ENCODE measurements around the gene PITPNB. TPM values are rescaled to one million over a fixed set of nuclear protein-coding genes. Genes with fewer than 3 reads are reported as not detected.

PITPNB gene
- polyA plus RNA-seq, 2 donors, result 22.1 to 39.8 TPM

GRCh38 chr22:27866135-27867084 is 52.6 kb downstream of the PITPNB start:
- Histone ChIP-seq H3K4me1 (ENCODE audit: control insufficient read depth in 2 of 2, insufficient read depth in 2 of 2, low read length in 1 of 2) (peaks cover 2 to 4% of the 10 kb centered on the region in 2 donors), H3K4me3 (ENCODE audit: low read depth in 1 of 2, low read length in 2 of 2) (no peak overlapping the region), H3K36me3 (ENCODE audit: control insufficient read depth in 2 of 2, insufficient read depth in 2 of 2, low read length in 1 of 2) (peaks cover 0 to 4% of the 10 kb centered on the region in 2 donors), H3K27me3 (ENCODE audit: control insufficient read depth in 1 of 2, insufficient read depth in 2 of 2, low read length in 2 of 2) (no peaks in the 10 kb centered on the region), H3K27ac (ENCODE audit: low read depth in 2 of 2, low read length in 1 of 2) (peak overlapping the region in 1 of 2 donors; percentile 93), H3K9me3 (ENCODE audit: control insufficient read depth in 2 of 2, insufficient read depth in 1 of 2, low read depth in 1 of 2, low read length in 1 of 2) (no peaks in the 10 kb centered on the region)
- WGBS, 2 donors, result 48 to 49% methylated on average over 7 of the region's 7 CpGs

DNA sequence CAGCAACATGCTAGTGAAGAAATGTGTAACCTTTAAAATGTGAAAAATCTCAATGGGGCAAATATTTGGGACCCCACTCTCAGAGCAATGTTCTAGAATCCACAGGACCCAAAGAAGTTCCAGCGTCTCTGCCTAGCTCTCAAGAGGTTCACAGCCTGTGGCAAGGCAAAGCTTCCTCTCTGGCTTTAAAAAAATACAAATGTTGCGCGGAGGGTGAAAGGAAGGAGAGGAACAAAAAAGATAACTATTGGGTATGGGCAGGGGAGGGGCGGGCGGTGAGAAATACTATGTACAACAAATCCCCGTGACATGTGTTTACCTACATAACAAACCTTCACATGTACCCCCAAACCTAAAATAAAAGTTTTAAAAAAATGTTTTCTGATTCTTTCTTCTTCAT is 53.6 kb downstream of the PITPNB start:
- Histone ChIP-seq H3K27me3 (ENCODE audit: control insufficient read depth in 1 of 2, insufficient read depth in 2 of 2, low read length in 2 of 2) (no peaks in the 10 kb centered on the region), H3K9me3 (ENCODE audit: control insufficient read depth in 2 of 2, insufficient read depth in 1 of 2, low read depth in 1 of 2, low read length in 1 of 2) (no peaks in the 10 kb centered on the region), H3K27ac (ENCODE audit: low read depth in 2 of 2, low read length in 1 of 2) (peak overlapping the region; percentile 68 to 71), H3K4me3 (ENCODE audit: low read depth in 1 of 2, low read length in 2 of 2) (no peak overlapping the region), H3K36me3 (ENCODE audit: control insufficient read depth in 2 of 2, insufficient read depth in 2 of 2, low read length in 1 of 2) (peaks cover 0 to 4% of the 10 kb centered on the region in 2 donors), H3K4me1 (ENCODE audit: control insufficient read depth in 2 of 2, insufficient read depth in 2 of 2, low read length in 1 of 2) (peaks cover 2 to 4% of the 10 kb centered on the region in 2 donors)
- WGBS, 2 donors, result 85 to 88% methylated on average over 6 of the region's 6 CpGs

- peaks cover 2 to 4% of the 10 kb centered on the region in 2 donors for H3K4me1 ChIP-seq (ENCODE audit: control insufficient read depth in 2 of 2, insufficient read depth in 2 of 2, low read length in 1 of 2)
- peak overlapping the region in 1 of 2 donors; percentile 21 for H3K27ac ChIP-seq (ENCODE audit: low read depth in 2 of 2, low read length in 1 of 2)
- no peaks in the 10 kb centered on the region for H3K27me3 ChIP-seq (ENCODE audit: control insufficient read depth in 1 of 2, insufficient read depth in 2 of 2, low read length in 2 of 2)
- no peaks in the 10 kb centered on the region for H3K9me3 ChIP-seq (ENCODE audit: control insufficient read depth in 2 of 2, insufficient read depth in 1 of 2, low read depth in 1 of 2, low read length in 1 of 2)
- WGBS, 2 donors, result 71 to 73% methylated on average over 2 of the region's 2 CpGs
- H3K4me3 ChIP-seq (ENCODE audit: low read depth in 1 of 2, low read length in 2 of 2), result no peak overlapping the region
- H3K36me3 ChIP-seq (ENCODE audit: control insufficient read depth in 2 of 2, insufficient read depth in 2 of 2, low read length in 1 of 2), result peaks cover 3 to 7% of the 10 kb centered on the region in 2 donors
Observed at GRCh38 chr22:27863556-27863955, 55.5 kb downstream of the PITPNB start.

- H3K4me3 ChIP-seq (ENCODE audit: low read depth in 1 of 2, low read length in 2 of 2), result no peak overlapping the region
- H3K27ac ChIP-seq (ENCODE audit: low read depth in 2 of 2, low read length in 1 of 2), result peak overlapping the region in 1 of 2 donors; percentile 21
- peaks cover 3 to 7% of the 10 kb centered on the region in 2 donors for H3K36me3 ChIP-seq (ENCODE audit: control insufficient read depth in 2 of 2, insufficient read depth in 2 of 2, low read length in 1 of 2)
- H3K4me1 ChIP-seq (ENCODE audit: control insufficient read depth in 2 of 2, insufficient read depth in 2 of 2, low read length in 1 of 2), result peaks cover 2 to 4% of the 10 kb centered on the region in 2 donors
- no peaks in the 10 kb centered on the region for H3K9me3 ChIP-seq (ENCODE audit: control insufficient read depth in 2 of 2, insufficient read depth in 1 of 2, low read depth in 1 of 2, low read length in 1 of 2)
- WGBS, 2 donors, result 90 to 96% methylated on average over 1 of the region's 1 CpG
- H3K27me3 ChIP-seq (ENCODE audit: control insufficient read depth in 1 of 2, insufficient read depth in 2 of 2, low read length in 2 of 2), result no peaks in the 10 kb centered on the region
Observed at GRCh38 chr22:27863001-27863400, 56.1 kb downstream of the PITPNB start.

GRCh38 chr22:27859336-27859735 is 59.7 kb downstream of the PITPNB start:
- Histone ChIP-seq H3K27me3 (ENCODE audit: control insufficient read depth in 1 of 2, insufficient read depth in 2 of 2, low read length in 2 of 2) (no peaks in the 10 kb centered on the region), H3K4me3 (ENCODE audit: low read depth in 1 of 2, low read length in 2 of 2) (no peak overlapping the region), H3K36me3 (ENCODE audit: control insufficient read depth in 2 of 2, insufficient read depth in 2 of 2, low read length in 1 of 2) (peaks cover 12 to 20% of the 10 kb centered on the region in 2 donors), H3K9me3 (ENCODE audit: control insufficient read depth in 2 of 2, insufficient read depth in 1 of 2, low read depth in 1 of 2, low read length in 1 of 2) (no peaks in the 10 kb centered on the region), H3K4me1 (ENCODE audit: control insufficient read depth in 2 of 2, insufficient read depth in 2 of 2, low read length in 1 of 2) (no peaks in the 10 kb centered on the region), H3K27ac (ENCODE audit: low read depth in 2 of 2, low read length in 1 of 2) (peak overlapping the region in 1 of 2 donors; percentile 60)
- WGBS, 2 donors, result 35 to 47% methylated on average over 2 of the region's 2 CpGs

DNA sequence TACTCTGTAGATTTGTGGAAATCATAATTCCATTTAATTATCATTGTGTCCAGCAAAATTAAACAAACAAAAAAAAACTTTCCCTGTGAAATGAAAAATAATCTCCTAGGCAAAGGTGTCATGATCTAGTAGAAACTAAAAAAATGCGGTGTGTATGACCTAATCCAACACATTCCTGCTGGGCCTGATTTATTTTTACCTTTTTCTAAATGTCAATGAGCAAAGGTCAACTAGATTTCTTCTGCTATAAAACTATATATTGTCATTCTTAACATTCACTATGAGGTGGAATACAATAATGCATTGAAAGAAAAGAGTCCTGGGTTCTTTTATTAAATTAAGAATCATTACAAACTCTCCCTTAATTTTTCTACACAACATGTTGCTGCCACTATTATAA is 60.4 kb downstream of the PITPNB start:
- H3K36me3 ChIP-seq (ENCODE audit: control insufficient read depth in 2 of 2, insufficient read depth in 2 of 2, low read length in 1 of 2), result peaks cover 12 to 20% of the 10 kb centered on the region in 2 donors
- no peaks in the 10 kb centered on the region for H3K27me3 ChIP-seq (ENCODE audit: control insufficient read depth in 1 of 2, insufficient read depth in 2 of 2, low read length in 2 of 2)
- H3K4me3 ChIP-seq (ENCODE audit: low read depth in 1 of 2, low read length in 2 of 2), result no peak overlapping the region
- H3K27ac ChIP-seq (ENCODE audit: low read depth in 2 of 2, low read length in 1 of 2), result no peak overlapping the region
- H3K4me1 ChIP-seq (ENCODE audit: control insufficient read depth in 2 of 2, insufficient read depth in 2 of 2, low read length in 1 of 2), result no peaks in the 10 kb centered on the region
- H3K9me3 ChIP-seq (ENCODE audit: control insufficient read depth in 2 of 2, insufficient read depth in 1 of 2, low read depth in 1 of 2, low read length in 1 of 2), result no peaks in the 10 kb centered on the region
- 82 to 90% methylated on average over 1 of the region's 1 CpG for WGBS, 2 donors

- H3K27ac ChIP-seq (ENCODE audit: low read depth in 2 of 2, low read length in 1 of 2), result peak overlapping the region in 1 of 2 donors; percentile 47
- 64 to 74% methylated on average over 6 of the region's 6 CpGs for WGBS, 2 donors
- no peaks in the 10 kb centered on the region for H3K9me3 ChIP-seq (ENCODE audit: control insufficient read depth in 2 of 2, insufficient read depth in 1 of 2, low read depth in 1 of 2, low read length in 1 of 2)
- no peaks in the 10 kb centered on the region for H3K27me3 ChIP-seq (ENCODE audit: control insufficient read depth in 1 of 2, insufficient read depth in 2 of 2, low read length in 2 of 2)
- H3K4me1 ChIP-seq (ENCODE audit: control insufficient read depth in 2 of 2, insufficient read depth in 2 of 2, low read length in 1 of 2), result no peaks in the 10 kb centered on the region
- peaks cover 12 to 20% of the 10 kb centered on the region in 2 donors for H3K36me3 ChIP-seq (ENCODE audit: control insufficient read depth in 2 of 2, insufficient read depth in 2 of 2, low read length in 1 of 2)
- H3K4me3 ChIP-seq (ENCODE audit: low read depth in 1 of 2, low read length in 2 of 2), result no peak overlapping the region
Observed at GRCh38 chr22:27857443-27857842, 61.6 kb downstream of the PITPNB start.

- Histone ChIP-seq H3K4me1 (ENCODE audit: control insufficient read depth in 2 of 2, insufficient read depth in 2 of 2, low read length in 1 of 2) (no peaks in the 10 kb centered on the region), H3K27ac (ENCODE audit: low read depth in 2 of 2, low read length in 1 of 2) (peak overlapping the region in 1 of 2 donors; percentile 37), H3K4me3 (ENCODE audit: low read depth in 1 of 2, low read length in 2 of 2) (no peak overlapping the region), H3K27me3 (ENCODE audit: control insufficient read depth in 1 of 2, insufficient read depth in 2 of 2, low read length in 2 of 2) (no peaks in the 10 kb centered on the region), H3K36me3 (ENCODE audit: control insufficient read depth in 2 of 2, insufficient read depth in 2 of 2, low read length in 1 of 2) (peaks cover 12 to 18% of the 10 kb centered on the region in 2 donors), H3K9me3 (ENCODE audit: control insufficient read depth in 2 of 2, insufficient read depth in 1 of 2, low read depth in 1 of 2, low read length in 1 of 2) (no peaks in the 10 kb centered on the region)
- WGBS, 2 donors, result 97 to 98% methylated on average over 4 of the region's 4 CpGs
Observed at GRCh38 chr22:27856386-27856785, 62.7 kb downstream of the PITPNB start.

- WGBS, 2 donors, result 62 to 70% methylated on average over 6 of the region's 6 CpGs
- Histone ChIP-seq H3K9me3 (ENCODE audit: control insufficient read depth in 2 of 2, insufficient read depth in 1 of 2, low read depth in 1 of 2, low read length in 1 of 2) (no peaks in the 10 kb centered on the region), H3K4me3 (ENCODE audit: low read depth in 1 of 2, low read length in 2 of 2) (no peak overlapping the region), H3K27ac (ENCODE audit: low read depth in 2 of 2, low read length in 1 of 2) (no peak overlapping the region), H3K27me3 (ENCODE audit: control insufficient read depth in 1 of 2, insufficient read depth in 2 of 2, low read length in 2 of 2) (no peaks in the 10 kb centered on the region), H3K36me3 (ENCODE audit: control insufficient read depth in 2 of 2, insufficient read depth in 2 of 2, low read length in 1 of 2) (peaks cover 9 to 20% of the 10 kb centered on the region in 2 donors), H3K4me1 (ENCODE audit: control insufficient read depth in 2 of 2, insufficient read depth in 2 of 2, low read length in 1 of 2) (peaks cover 0 to 4% of the 10 kb centered on the region in 2 donors)
Observed at GRCh38 chr22:27853424-27853823, 65.6 kb downstream of the PITPNB start.
